Mammary epithelial cell (primary cell): ENCODE results near the gene FHL1.

Experiments used
- CTCF ChIP-seq, 2 donors: IDR thresholded peaks in 1 of 2; conservative IDR thresholded peaks in 1 of 2; 2 replicates each; pipeline ENCODE4 v1.5.1; 2011 to 2012; ENCODE audit warnings: inconsistent platforms in 2 of 2, low read length in 2 of 2, mild to moderate bottlenecking in 2 of 2, control low read depth in 1 of 2, low read depth in 1 of 2; ENCODE audit not compliant: insufficient read depth in 1 of 2; ENCODE audit errors: extremely low read depth in 1 of 2
- EZH2 ChIP-seq: IDR thresholded peaks from 2 replicates; pipeline ENCODE4 v1.6.1; 2012; ENCODE audit warnings: low read length, inconsistent platforms, borderline replicate concordance

GRCh38 chrX:136121788-136122187, 25.5 kb upstream of the FHL1 start:
- TF ChIP-seq EZH2 = no peak
- TF ChIP-seq CTCF (conservative IDR thresholded peaks at IDR 0.05 in 1 of 2, IDR thresholded peaks at IDR 0.05 in 1 of 2; ENCODE audit: extremely low read depth in 1 of 2, insufficient read depth in 1 of 2, low read depth in 1 of 2, low read length in 2 of 2) = no peak
